Neural progenitor cell (in vitro differentiated cells): ENCODE measurements around the gene LPP. TPM values are rescaled to one million over a fixed set of nuclear protein-coding genes. Genes with fewer than 3 reads are reported as not detected.

ENCODE experiments used
- DNase-seq: peaks from one replicate; pipeline ENCODE4 v3.0.0-alpha.2; 2016; ENCODE audit warnings: low spot score
- H2AFZ ChIP-seq: fragments of 200-600 bp; sonication (generic); replicated peaks from 2 replicates; pipeline ENCODE4 v1.6.1; 2016; ENCODE audit warnings: antibody characterized with exemption
- H3F3A ChIP-seq: fragments of 200-600 bp; sonication (generic); 2 replicates; pipeline ENCODE4 v1.6.1; 2016; ENCODE audit warnings: antibody characterized with exemption, low read depth
- H3K27ac ChIP-seq: fragments of 200-600 bp; sonication (generic); 2 replicates; pipeline ENCODE4 v1.5.1; 2016; ENCODE audit warnings: mild to moderate bottlenecking
- H3K27me3 ChIP-seq: fragments of 200-600 bp; sonication (generic); 2 replicates; pipeline ENCODE4 v1.6.1; 2016; ENCODE audit warnings: mild to moderate bottlenecking, moderate library complexity
- H3K36me3 ChIP-seq: fragments of 200-600 bp; sonication (generic); 2 replicates; pipeline ENCODE4 v1.5.1; 2016
- H3K4me1 ChIP-seq: fragments of 200-600 bp; sonication (generic); 2 replicates; pipeline ENCODE4 v1.6.1; 2016; ENCODE audit warnings: mixed run types
- H3K4me2 ChIP-seq: fragments of 200-600 bp; sonication (generic); 2 replicates; pipeline ENCODE4 v1.6.1; 2016
- H3K4me3 ChIP-seq: fragments of 200-600 bp; sonication (generic); 2 replicates; pipeline ENCODE4 v1.5.1; 2016
- H3K79me2 ChIP-seq: fragments of 200-600 bp; sonication (generic); 2 replicates; pipeline ENCODE4 v1.6.1; 2016; ENCODE audit warnings: low read depth
- H3K9ac ChIP-seq: fragments of 200-600 bp; sonication (generic); 2 replicates; pipeline ENCODE4 v1.6.1; 2016
- H3K9me3 ChIP-seq: fragments of 200-600 bp; sonication (generic); 2 replicates; pipeline ENCODE4 v1.5.1; 2016; ENCODE audit warnings: low read depth
- H4K20me1 ChIP-seq: fragments of 200-600 bp; sonication (generic); 2 replicates; pipeline ENCODE4 v1.6.1; 2016; ENCODE audit warnings: low read depth
- H3K27ac Mint-ChIP-seq: 3 replicates; pipeline ENCODE4 v1.8.0; 2021; ENCODE audit warnings: mixed read lengths
- H3K27me3 Mint-ChIP-seq: 2 replicates; pipeline ENCODE4 v1.8.0; 2022; ENCODE audit warnings: low read depth, mild to moderate bottlenecking, inconsistent platforms, moderate library complexity, mixed read lengths; ENCODE audit not compliant: insufficient read depth
- H3K36me3 Mint-ChIP-seq: 3 replicates; pipeline ENCODE4 v1.8.0; 2021; ENCODE audit warnings: mixed read lengths
- H3K4me1 Mint-ChIP-seq: 3 replicates; pipeline ENCODE4 v1.8.0; 2021; ENCODE audit warnings: mixed read lengths
- H3K4me3 Mint-ChIP-seq: 3 replicates; pipeline ENCODE4 v1.8.0; 2021; ENCODE audit warnings: mild to moderate bottlenecking, moderate library complexity, mixed read lengths
- H3K9me3 Mint-ChIP-seq: 3 replicates; pipeline ENCODE4 v1.8.0; 2020; ENCODE audit warnings: mixed read lengths
- EZH2 ChIP-seq: fragments of 200-600 bp; sonication (generic); IDR thresholded peaks from 2 replicates; pipeline ENCODE4 v1.6.1; 2017; ENCODE audit warnings: antibody characterized with exemption, mild to moderate bottlenecking, moderate library complexity
- EZH2phosphoT487 ChIP-seq: fragments of 200-600 bp; sonication (generic); IDR thresholded peaks from 2 replicates; pipeline ENCODE4 v1.6.1; 2017; ENCODE audit warnings: antibody characterized with exemption
- total RNA-seq: library from RNA; depleted of rRNA; stranded (reverse); fragments of >200 nt; gene quantifications from 2 replicates; pipeline ENCODE4 v1.2.3, GENCODE V29; 2015; ENCODE audit warnings: low replicate concordance
- TF ChIP-seq, protein P1 (sequence below): fragments of 200-600 bp; sonication (generic); IDR thresholded peaks from 2 replicates; pipeline ENCODE4 v1.5.1; 2017; ENCODE audit warnings: antibody characterized with exemption, mild to moderate bottlenecking

Gene LPP
- total RNA-seq, 1 donor from 2014 or later, result 18.9 TPM

DNA sequence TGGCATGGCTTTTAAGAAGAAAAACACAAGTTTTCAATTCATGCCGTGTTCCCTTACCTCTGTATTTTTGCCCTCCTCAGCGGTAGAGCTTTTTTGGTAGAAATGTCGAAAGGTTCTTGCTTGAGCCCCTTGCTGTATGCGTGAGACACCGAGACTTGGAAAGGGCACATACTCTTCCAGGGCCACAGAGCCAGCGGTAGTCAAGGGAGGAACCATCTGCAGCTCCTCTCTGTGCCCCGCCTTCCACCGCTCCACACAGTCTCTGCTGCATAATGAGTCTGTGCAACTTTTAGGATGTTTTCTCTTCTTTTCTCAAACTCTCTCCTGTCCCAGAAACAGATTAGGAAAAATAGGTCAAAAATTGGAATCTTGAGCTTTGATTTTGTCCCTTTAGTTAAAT, 77.5 kb downstream of the LPP start:
- Mint-ChIP-seq H3K27ac (no peak overlapping the region), H3K4me3 (no peak overlapping the region), H3K27me3 (no peaks in the 10 kb centered on the region), H3K36me3 (peaks cover 30% of the 10 kb centered on the region), H3K9me3 (no peaks in the 10 kb centered on the region), H3K4me1 (peaks cover 3% of the 10 kb centered on the region)
- Histone ChIP-seq H3K9me3 (no peaks in the 10 kb centered on the region), H4K20me1 (no peaks in the 10 kb centered on the region), H3K4me2 (no peak overlapping the region), H3K27ac (no peak overlapping the region), H3K36me3 (no peaks in the 10 kb centered on the region), H3F3A (no peaks in the 10 kb centered on the region), H2AFZ (no peak overlapping the region), H3K4me3 (no peak overlapping the region), H3K27me3 (no peaks in the 10 kb centered on the region), H3K4me1 (no peaks in the 10 kb centered on the region), H3K9ac (no peak overlapping the region), H3K79me2 (peaks cover 14% of the 10 kb centered on the region)
- TF ChIP-seq EZH2 (no peak), EZH2phosphoT487 (no peak)
- TF ChIP-seq, protein P1, sequence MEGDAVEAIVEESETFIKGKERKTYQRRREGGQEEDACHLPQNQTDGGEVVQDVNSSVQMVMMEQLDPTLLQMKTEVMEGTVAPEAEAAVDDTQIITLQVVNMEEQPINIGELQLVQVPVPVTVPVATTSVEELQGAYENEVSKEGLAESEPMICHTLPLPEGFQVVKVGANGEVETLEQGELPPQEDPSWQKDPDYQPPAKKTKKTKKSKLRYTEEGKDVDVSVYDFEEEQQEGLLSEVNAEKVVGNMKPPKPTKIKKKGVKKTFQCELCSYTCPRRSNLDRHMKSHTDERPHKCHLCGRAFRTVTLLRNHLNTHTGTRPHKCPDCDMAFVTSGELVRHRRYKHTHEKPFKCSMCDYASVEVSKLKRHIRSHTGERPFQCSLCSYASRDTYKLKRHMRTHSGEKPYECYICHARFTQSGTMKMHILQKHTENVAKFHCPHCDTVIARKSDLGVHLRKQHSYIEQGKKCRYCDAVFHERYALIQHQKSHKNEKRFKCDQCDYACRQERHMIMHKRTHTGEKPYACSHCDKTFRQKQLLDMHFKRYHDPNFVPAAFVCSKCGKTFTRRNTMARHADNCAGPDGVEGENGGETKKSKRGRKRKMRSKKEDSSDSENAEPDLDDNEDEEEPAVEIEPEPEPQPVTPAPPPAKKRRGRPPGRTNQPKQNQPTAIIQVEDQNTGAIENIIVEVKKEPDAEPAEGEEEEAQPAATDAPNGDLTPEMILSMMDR, result no peak
- no peak for DNase-seq

DNA sequence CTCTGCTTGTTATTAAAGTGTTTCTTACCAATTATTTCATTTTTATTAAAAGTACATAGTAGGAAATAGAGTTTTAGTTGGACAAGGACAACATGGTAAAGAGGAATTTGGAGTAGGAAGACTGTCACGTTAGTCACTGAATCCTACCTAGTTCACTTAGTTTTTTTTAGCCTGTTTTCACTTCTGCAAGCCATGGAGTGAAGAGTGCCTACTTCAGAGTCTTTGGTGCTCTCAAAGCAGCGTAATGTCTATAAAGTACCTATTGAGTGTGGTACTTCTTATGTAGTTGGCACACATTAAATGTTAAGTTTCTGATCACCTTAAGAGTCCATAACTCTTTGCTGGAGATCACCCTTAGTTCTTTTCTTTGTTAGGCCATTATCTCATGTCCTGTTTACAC, 78.7 kb downstream of the LPP start:
- Histone ChIP-seq H3K27ac (no peak overlapping the region), H3K4me1 (no peaks in the 10 kb centered on the region), H3K79me2 (peaks cover 9% of the 10 kb centered on the region), H2AFZ (no peak overlapping the region), H3K9ac (no peak overlapping the region), H3K9me3 (no peaks in the 10 kb centered on the region), H3K4me3 (no peak overlapping the region), H3K27me3 (no peaks in the 10 kb centered on the region), H3F3A (no peaks in the 10 kb centered on the region), H3K36me3 (no peaks in the 10 kb centered on the region), H4K20me1 (no peaks in the 10 kb centered on the region), H3K4me2 (no peak overlapping the region)
- H3K4me3 Mint-ChIP-seq, result no peak overlapping the region
- DNase-seq, result no peak
- peaks cover 6% of the 10 kb centered on the region for H3K4me1 Mint-ChIP-seq
- H3K36me3 Mint-ChIP-seq, result peaks cover 25% of the 10 kb centered on the region
- H3K27me3 Mint-ChIP-seq, result no peaks in the 10 kb centered on the region
- no peaks in the 10 kb centered on the region for H3K9me3 Mint-ChIP-seq
- TF ChIP-seq EZH2, result no peak
- TF ChIP-seq, protein P1, result no peak
- TF ChIP-seq EZH2phosphoT487, result no peak
- H3K27ac Mint-ChIP-seq, result no peak overlapping the region

DNA sequence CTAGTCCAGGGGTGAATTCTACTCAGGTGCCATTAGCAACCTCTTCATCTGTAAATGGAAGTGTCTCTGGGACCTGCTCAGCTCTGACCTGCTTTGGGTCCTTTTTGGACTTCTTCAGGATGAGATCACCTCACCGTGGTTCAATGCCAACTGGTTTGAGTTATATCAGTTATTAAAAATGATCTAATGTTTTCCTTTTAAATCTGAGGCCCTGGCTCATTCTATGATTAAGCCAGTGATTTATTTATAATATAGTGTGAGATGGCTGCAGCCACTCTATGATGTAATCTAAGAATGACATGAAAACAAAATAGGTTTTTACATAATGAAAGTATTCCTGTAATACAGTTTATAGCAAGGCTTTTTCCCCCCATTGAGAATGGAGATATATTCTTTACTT, 79.4 kb downstream of the LPP start:
- no peaks in the 10 kb centered on the region for H3K9me3 Mint-ChIP-seq
- no peak for DNase-seq
- Histone ChIP-seq H3K9ac (no peak overlapping the region), H3K27me3 (no peaks in the 10 kb centered on the region), H2AFZ (no peak overlapping the region), H3K4me2 (no peak overlapping the region), H3F3A (no peaks in the 10 kb centered on the region), H3K79me2 (peaks cover 9% of the 10 kb centered on the region), H3K36me3 (no peaks in the 10 kb centered on the region), H3K9me3 (no peaks in the 10 kb centered on the region), H3K4me3 (no peak overlapping the region), H3K27ac (no peak overlapping the region), H3K4me1 (no peaks in the 10 kb centered on the region), H4K20me1 (no peaks in the 10 kb centered on the region)
- H3K27ac Mint-ChIP-seq, result no peak overlapping the region
- H3K27me3 Mint-ChIP-seq, result no peaks in the 10 kb centered on the region
- peaks cover 21% of the 10 kb centered on the region for H3K36me3 Mint-ChIP-seq
- no peak overlapping the region for H3K4me3 Mint-ChIP-seq
- no peak for TF ChIP-seq EZH2
- TF ChIP-seq, protein P1, result no peak
- TF ChIP-seq EZH2phosphoT487, result no peak
- peaks cover 6% of the 10 kb centered on the region for H3K4me1 Mint-ChIP-seq

DNA sequence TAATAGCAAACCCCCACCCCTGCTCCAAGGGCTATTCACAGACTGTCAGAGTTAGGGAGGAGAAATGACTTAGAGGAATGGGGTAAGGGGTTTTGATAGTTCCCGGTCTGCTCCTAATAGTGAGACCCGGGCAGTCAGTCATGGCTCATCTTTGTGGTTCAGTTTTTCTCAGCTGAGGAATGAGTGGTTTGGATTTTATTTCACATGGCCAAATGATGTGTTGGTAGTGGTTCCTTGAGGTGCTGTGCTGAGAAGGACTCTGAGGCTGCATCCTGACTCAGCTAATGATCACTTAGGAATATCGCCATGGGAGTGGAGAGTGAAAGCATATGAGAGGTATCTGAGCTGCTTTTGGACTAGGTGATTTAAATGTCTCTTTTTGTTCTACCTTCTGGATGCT, 80.2 kb downstream of the LPP start:
- no peaks in the 10 kb centered on the region for H3K27me3 Mint-ChIP-seq
- H3K9me3 Mint-ChIP-seq, result no peaks in the 10 kb centered on the region
- no peak overlapping the region for H3K4me2 ChIP-seq
- peaks cover 9% of the 10 kb centered on the region for H3K79me2 ChIP-seq
- no peak overlapping the region for H2AFZ ChIP-seq
- H3K27ac Mint-ChIP-seq, result no peak overlapping the region
- peaks cover 6% of the 10 kb centered on the region for H3K4me1 Mint-ChIP-seq
- TF ChIP-seq, protein P1, result no peak
- no peak for TF ChIP-seq EZH2
- TF ChIP-seq EZH2phosphoT487, result no peak
- no peak overlapping the region for H3K9ac ChIP-seq
- H4K20me1 ChIP-seq, result no peaks in the 10 kb centered on the region
- no peaks in the 10 kb centered on the region for H3K27me3 ChIP-seq
- DNase-seq, result no peak
- no peaks in the 10 kb centered on the region for H3K36me3 ChIP-seq
- H3K4me3 ChIP-seq, result no peak overlapping the region
- H3K36me3 Mint-ChIP-seq, result peaks cover 19% of the 10 kb centered on the region
- H3F3A ChIP-seq, result no peaks in the 10 kb centered on the region
- no peaks in the 10 kb centered on the region for H3K4me1 ChIP-seq
- no peaks in the 10 kb centered on the region for H3K9me3 ChIP-seq
- H3K4me3 Mint-ChIP-seq, result no peak overlapping the region
- no peak overlapping the region for H3K27ac ChIP-seq
